Right kidney (tissue), 1 donor: ENCODE results near the gene XIAP.
"Not testable (repeated sequence)": the region's sequence is repeated elsewhere in the genome, so short reads cannot be mapped to it uniquely, and the experiment has no call there.

Source experiments
- DNase-seq: peaks from one replicate; pipeline ENCODE4 v3.0.0-alpha.2; 2016

The XIAP gene

GRCh38 chrX:123871309-123871708, 11.5 kb downstream of the XIAP start:
- no peak for DNase-seq

GRCh38 chrX:123873956-123874355, 14.1 kb downstream of the XIAP start:
- DNase-seq = no peak

DNA sequence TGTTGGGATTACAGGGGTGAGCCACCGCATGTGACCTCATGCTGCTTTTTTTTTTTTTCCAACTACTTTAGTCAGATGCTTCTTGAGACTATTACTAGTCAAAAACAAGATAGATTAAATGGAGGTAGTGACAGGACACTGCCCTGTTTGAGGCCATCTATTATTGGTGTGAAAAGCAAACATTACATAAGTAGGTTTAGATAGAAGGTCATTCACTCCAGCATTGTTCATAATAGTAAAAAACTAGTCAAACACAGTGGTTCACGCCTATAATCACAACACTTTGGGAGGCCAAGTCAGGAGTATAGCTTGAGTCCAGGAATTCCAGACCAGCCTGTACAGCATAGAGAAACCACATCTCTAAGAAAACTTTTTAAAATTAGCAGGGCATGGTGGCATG, 16.3 kb downstream of the XIAP start:
- no peak for DNase-seq

DNA sequence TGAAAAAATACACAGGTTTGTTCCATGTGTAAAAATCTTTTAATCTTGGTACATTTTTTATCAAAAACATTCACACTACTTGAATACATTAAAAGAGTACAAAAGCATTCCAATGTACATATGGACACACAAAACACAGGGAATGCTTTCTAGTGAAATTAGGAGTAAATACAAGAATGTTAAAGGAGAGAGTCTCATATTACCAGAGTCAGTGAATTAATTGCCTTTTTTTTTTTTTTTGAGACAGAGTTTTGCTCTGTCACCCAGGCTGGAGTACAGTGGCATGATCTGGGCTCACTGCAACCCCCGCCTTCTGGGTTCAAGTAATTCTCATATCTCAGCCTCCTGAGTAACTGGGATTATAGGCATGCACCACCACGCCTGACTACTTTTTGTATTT, 17.0 kb downstream of the XIAP start:
- DNase-seq = no peak

DNA sequence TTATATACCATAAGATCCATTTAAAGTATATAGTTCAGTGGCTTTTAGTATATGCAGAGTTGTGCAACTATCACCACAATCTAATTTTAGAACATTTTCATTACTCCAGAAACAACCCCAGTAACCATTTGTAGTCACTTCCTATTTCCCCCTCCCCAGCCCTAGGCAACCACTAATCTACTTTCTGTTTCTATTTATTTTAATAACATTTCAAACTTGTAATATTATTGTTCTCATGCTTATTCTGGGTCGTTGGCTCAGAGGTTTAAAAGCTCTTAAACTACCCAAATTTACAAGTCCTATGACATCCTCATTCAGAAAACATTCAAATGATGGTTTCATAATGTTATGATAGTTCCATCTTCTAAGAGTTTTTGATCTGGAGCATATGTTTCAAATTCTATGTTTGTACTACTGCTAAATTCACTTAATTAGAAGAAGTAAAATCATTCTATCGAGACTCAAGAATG, 18.4 kb downstream of the XIAP start:
- DNase-seq = no peak

GRCh38 chrX:123881330-123881729, 21.5 kb downstream of the XIAP start:
- DNase-seq = no peak

DNA sequence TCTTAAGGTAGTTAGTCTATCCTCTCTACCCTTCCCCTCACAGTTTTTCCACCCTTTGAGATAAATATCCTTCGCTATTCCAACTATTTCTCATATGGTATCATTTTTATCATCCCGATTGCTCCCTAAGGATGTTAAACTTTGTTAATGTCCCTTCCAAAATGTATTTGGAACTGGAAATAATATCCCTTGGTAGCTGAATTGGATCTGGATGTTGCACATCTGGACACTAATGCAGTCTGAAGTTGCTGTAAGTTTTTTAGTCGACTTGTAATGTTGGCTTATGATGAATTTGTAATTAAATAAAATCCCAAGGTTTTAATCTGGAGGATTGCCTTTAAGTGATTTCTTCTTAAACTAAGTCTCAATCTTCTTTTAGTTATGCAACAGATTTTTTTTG, 22.5 kb downstream of the XIAP start:
- DNase-seq = no peak

DNA sequence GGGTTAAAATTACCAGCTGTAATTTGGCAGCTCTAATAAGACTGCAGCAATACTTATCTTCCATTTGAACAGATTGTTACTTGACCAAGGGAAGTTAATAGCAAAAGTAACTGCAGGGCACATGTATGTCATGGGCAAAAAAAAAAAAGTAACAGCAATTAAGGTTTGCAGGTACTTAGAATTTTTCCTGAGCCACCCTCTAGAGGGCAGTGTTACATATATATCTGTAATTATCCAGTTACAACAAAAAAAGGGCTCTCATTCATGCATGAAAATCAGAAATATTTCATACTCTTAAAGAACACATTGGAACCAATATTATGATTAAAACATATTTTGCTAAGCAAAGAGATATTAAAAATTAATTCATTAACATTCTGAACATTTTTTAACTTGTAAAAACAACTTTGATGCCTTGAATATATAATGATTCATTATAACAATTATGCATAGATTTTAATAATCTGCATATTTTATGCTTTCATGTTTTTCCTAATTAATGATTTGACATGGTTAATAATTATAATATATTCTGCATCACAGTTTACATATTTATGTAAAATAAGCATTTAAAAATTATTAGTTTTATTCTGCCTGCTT, 25.1 kb downstream of the XIAP start:
- DNase-seq = no peak

GRCh38 chrX:123899701-123900100, 39.8 kb downstream of the XIAP start:
- DNase-seq = no peak

- DNase-seq = not testable (repeated sequence)
Measured at GRCh38 chrX:123903261-123903660, 43.4 kb downstream of the XIAP start.

GRCh38 chrX:123905332-123905731, 45.5 kb downstream of the XIAP start:
- no peak for DNase-seq

- no peak for DNase-seq
Measured at GRCh38 chrX:123906557-123907316, 46.9 kb downstream of the XIAP start.

GRCh38 chrX:123909523-123909922, 49.7 kb downstream of the XIAP start:
- no peak for DNase-seq

DNA sequence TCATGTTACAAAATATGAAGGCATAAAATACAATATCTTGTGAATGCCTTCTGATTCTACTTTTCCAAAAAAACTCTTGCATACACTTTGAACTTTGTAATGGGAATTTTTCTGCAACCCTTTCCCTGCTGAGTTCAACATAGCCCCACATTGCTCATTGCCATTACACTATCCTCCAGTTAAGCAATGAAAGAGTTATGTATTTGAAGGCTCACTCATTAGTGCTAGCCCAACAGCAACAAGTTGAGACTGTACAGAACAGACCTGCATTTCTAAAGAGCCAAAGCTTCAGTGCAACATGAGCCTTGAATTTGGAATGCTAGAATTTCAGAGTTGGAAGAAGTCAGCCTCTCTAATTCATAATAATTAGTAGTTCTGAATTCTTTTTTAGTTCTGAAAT, 57.2 kb downstream of the XIAP start:
- no peak for DNase-seq

GRCh38 chrX:123918106-123918721, 58.4 kb downstream of the XIAP start:
- no peak for DNase-seq

GRCh38 chrX:123920105-123920785, 60.4 kb downstream of the XIAP start:
- DNase-seq = no peak

GRCh38 chrX:123923211-123923610, 63.4 kb downstream of the XIAP start:
- DNase-seq = no peak

DNA sequence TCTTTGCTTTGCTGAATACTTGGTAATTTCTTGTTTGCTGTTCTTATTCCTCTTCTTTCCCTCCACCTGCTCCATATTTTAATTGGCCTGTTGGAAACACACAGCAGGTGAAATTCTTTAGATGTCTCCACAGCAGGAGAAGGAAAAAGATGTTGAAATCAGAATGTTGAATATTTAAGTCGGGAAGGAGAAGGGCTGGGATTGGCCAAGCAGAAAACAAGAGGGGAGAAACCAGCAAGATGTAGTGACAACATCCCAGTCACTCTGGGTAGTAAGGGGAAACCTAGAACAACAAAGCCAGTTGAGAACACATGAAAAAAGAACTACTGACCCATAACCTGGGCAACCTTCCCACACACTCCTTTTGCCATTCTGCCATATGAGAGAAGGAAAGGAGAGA, 64.3 kb downstream of the XIAP start:
- DNase-seq = no peak

DNA sequence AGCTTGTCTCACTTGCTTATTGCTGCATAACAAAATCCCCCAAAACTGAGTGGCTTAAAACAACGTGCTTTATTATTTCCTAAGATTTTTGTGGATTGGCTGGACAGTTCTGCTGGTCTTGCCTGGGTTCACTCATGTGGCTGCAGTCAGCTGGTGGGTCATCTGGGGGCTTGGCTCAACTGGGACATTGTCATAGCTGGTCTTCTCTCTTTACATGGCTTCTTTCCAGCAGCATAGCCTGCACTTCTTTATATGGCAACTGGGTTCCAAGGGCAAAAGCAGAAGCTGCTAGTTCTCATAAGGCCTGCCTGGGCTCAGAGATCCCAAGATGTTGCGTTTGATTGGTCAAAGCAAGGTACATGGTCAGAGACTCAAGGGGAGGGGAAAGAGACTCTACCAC, 68.0 kb downstream of the XIAP start:
- DNase-seq = no peak

DNA sequence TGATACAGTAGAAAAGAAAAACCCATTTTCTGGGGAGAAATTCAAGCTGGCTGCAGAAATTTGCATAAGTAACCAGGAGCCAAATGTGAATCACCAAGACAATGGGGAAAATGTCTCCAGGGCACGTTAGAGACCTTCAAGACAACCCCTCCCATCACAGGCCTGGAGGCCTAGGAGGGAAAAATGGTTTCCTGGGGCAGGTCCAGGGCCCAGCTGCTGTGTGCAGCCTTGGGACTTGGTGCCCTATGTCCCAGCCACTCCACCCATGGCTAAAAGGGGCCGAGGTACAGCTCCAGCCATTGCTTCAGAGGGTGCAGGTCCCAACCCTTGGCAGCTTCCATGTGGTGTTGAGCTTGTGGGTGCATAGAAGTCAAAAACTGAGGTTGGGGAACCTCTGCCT, 72.2 kb downstream of the XIAP start:
- DNase-seq = not testable (repeated sequence)

DNA sequence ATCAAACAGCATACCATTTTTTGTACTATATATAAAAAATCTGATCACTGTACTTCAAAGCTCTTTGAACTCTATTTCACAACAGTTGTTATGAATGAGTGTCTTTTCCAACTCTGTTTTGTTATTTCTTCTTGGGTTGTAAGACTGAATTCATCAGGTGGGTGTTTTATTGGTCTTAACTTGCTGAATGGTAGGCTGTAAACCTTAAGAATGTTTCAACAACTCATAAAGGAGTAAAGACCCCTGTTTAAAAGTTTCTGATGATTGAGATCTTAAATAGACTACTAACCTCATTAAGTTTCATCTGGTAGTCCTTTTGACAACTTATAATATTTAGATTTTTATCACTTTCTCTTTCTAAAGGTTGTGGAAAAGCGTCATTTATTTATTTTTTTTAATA, 83.2 kb downstream of the XIAP start:
- no peak for DNase-seq

- no peak for DNase-seq
Measured at GRCh38 chrX:123943488-123943887, 83.6 kb downstream of the XIAP start.

DNA sequence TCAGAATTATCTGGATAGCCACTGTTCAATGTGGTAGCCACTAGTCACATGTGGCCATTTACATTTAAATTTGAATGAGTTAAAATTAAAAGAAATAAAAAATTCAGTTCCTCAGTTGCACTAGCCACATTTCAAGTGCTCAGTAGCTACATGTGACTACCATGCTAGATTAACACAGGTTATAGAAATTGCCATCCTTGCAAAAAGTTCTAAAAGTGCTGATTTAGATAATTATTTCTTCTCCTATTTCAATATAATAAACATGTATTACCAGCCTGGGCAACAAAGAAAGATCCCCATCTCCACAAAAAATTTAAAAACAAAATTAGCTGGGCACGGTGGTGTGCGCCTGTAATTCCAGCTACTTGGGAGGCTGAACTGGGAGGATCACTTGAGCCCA, 90.0 kb downstream of the XIAP start:
- DNase-seq = no peak
